Activated T-helper 17 cell treated with anti-CD3 and anti-CD28 coated beads, Interleukin-2, amount 50 U/mL, for 72 hours (primary cell): ENCODE results near the gene LAMA5. TPM values are rescaled to one million over a fixed set of nuclear protein-coding genes. Genes with fewer than 3 reads are reported as not detected.

ENCODE experiments used
- ATAC-seq: fragments of 150-1000 bp; cut with Tn5 transposase; replicated peaks from 2 replicates; pipeline ENCODE4 v1.10.0; 2021; ENCODE audit warnings: mild to moderate bottlenecking, moderate library complexity
- H3K27ac Mint-ChIP-seq: one replicate; pipeline ENCODE4 v1.8.0; 2022; ENCODE audit warnings: mixed read lengths
- H3K27me3 Mint-ChIP-seq: one replicate; pipeline ENCODE4 v1.8.0; 2022; ENCODE audit warnings: mixed read lengths
- H3K36me3 Mint-ChIP-seq: one replicate; pipeline ENCODE4 v1.8.0; 2022; ENCODE audit warnings: low read depth, mild to moderate bottlenecking, mixed read lengths
- H3K4me1 Mint-ChIP-seq: one replicate; pipeline ENCODE4 v1.8.0; 2022; ENCODE audit warnings: mixed read lengths
- H3K4me3 Mint-ChIP-seq: one replicate; pipeline ENCODE4 v1.8.0; 2022; ENCODE audit warnings: mild to moderate bottlenecking, mixed read lengths
- H3K9me3 Mint-ChIP-seq: one replicate; pipeline ENCODE4 v1.8.0; 2022; ENCODE audit warnings: mixed read lengths
- total RNA-seq, 2 donors: library from RNA; stranded (reverse); gene quantifications; one replicate each; pipeline ENCODE4 v1.2.3, GENCODE V29; 2022

Gene LAMA5
- total RNA-seq, 2 donors from 2014 or later = 0.29 to 0.39 TPM

GRCh38 chr20:62263396-62263795, 103.7 kb downstream of the LAMA5 start:
- H3K27me3 Mint-ChIP-seq = no peaks in the 10 kb centered on the region
- no peaks in the 10 kb centered on the region for H3K9me3 Mint-ChIP-seq
- peaks cover 1% of the 10 kb centered on the region for H3K4me1 Mint-ChIP-seq
- H3K36me3 Mint-ChIP-seq = peaks cover 74% of the 10 kb centered on the region
- ATAC-seq = no peak
- H3K4me3 Mint-ChIP-seq = no peak overlapping the region
- no peak overlapping the region for H3K27ac Mint-ChIP-seq

- ATAC-seq = no peak
- Mint-ChIP-seq H3K4me3 (no peak overlapping the region), H3K36me3 (peaks cover 87% of the 10 kb centered on the region), H3K9me3 (no peaks in the 10 kb centered on the region), H3K27me3 (no peaks in the 10 kb centered on the region), H3K4me1 (peaks cover 5% of the 10 kb centered on the region), H3K27ac (no peak overlapping the region)
These were observed 105.0 kb downstream of the LAMA5 start for GRCh38 chr20:62262064-62262463.

- H3K27ac Mint-ChIP-seq = no peak overlapping the region
These were observed 107.9 kb downstream of the LAMA5 start for GRCh38 chr20:62259294-62259565.

More at GRCh38 chr20:62259294-62259565, 107.9 kb downstream of the LAMA5 start:
- Mint-ChIP-seq H3K4me3 (no peak overlapping the region), H3K4me1 (peaks cover 5% of the 10 kb centered on the region), H3K27me3 (no peaks in the 10 kb centered on the region), H3K36me3 (peaks cover 83% of the 10 kb centered on the region), H3K9me3 (no peaks in the 10 kb centered on the region)
- ATAC-seq = no peak

Other genes starting within 250 kb of the LAMA5 start
- 10 to 100 TPM; 25.1 to 29.8 TPM for gene LSM14B, start 244.8 kb downstream of the LAMA5 start, total RNA-seq
- 100 to 1,000 TPM; 161 to 334 TPM for gene PSMA7, start 223.9 kb downstream of the LAMA5 start, total RNA-seq
- 10 to 100 TPM; 16.5 to 17.9 TPM for gene SS18L1, start 223.5 kb downstream of the LAMA5 start, total RNA-seq
- gene MTG2, start 184.3 kb downstream of the LAMA5 start, total RNA-seq = 10 to 100 TPM; 19.7 to 40.2 TPM
- not detected for gene HRH3, start 147.0 kb downstream of the LAMA5 start, total RNA-seq
- gene OSBPL2, start 128.8 kb downstream of the LAMA5 start, total RNA-seq = 10 to 100 TPM; 25.6 to 34.7 TPM
- gene ADRM1, start 64.3 kb downstream of the LAMA5 start, total RNA-seq = 100 to 1,000 TPM in 1 of 2 donors, 10 to 100 TPM in 1; 67.3 to 132 TPM
- 1,000 to 10,000 TPM; 2,323 to 2,749 TPM for gene RPS21, start 19.8 kb upstream of the LAMA5 start, total RNA-seq
- gene CABLES2, start 40.0 kb upstream of the LAMA5 start, total RNA-seq = 1 to 10 TPM; 6.8 to 6.9 TPM
- not detected for gene RBBP8NL, start 60.2 kb upstream of the LAMA5 start, total RNA-seq
- gene GATA5, start 108.7 kb upstream of the LAMA5 start, total RNA-seq = not detected